AML-193 (cell line): Measurements from ENCODE around the gene TMEM181.

ENCODE experiments used
- DNase-seq, 2 experiments: peaks; one replicate each; lab custom pipeline; 2025; lab: John Stamatoyannopoulos, UW

TMEM181 gene

DNA sequence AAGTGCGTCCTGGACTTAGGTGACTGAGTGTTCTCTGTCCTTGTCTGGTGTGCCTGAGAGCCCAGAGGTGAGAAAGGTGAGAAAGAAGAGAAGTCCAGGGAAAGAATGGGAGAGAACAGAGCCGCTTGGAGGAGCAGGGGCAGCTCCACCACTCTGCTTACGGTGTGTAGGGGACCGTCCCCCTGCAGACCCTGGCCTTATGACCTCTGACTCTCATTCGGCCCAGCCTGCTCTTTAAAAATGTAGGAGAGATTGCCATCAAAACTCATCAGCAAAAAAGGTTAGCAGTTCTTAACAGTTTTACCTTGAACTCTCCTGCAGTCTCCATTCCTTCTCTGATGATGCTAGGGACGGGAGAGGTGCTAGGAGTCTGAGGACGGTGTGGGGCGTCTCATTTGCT is 2.0 kb downstream of the TMEM181 start:
- DNase-seq = no peak

GRCh38 chr6:158564243-158565121 is 4.6 kb downstream of the TMEM181 start:
- no peak for DNase-seq

- DNase-seq = no peak
These were observed 5.2 kb downstream of the TMEM181 start for GRCh38 chr6:158565122-158565429.

DNA sequence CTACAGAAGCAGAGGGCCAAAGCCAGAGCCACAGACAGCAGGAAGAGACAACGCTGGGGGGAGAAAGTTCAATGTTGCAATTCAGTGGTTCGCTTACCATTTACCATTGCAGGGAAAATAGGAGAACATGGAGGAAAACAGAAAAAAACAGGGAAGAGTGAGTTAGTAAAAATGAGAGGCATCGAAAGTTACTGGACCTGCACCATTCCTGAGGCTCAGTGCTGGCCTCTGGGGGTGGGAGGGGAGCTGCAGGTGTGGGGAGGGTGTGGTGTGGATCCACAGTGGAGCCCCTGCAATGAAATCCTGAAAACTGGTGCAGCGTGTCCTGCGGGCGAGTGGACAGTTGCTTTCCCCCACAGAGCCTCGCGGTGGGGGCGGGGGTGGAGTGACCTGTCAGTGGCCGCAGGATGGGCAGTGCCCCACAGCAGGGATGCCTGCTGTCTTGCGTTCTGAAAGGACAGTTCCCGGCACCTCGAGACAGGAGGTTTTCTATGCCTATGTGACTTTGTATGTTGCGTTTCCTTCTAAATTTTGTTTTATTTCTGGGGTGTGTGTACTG is 5.7 kb downstream of the TMEM181 start:
- DNase-seq = no peak

DNA sequence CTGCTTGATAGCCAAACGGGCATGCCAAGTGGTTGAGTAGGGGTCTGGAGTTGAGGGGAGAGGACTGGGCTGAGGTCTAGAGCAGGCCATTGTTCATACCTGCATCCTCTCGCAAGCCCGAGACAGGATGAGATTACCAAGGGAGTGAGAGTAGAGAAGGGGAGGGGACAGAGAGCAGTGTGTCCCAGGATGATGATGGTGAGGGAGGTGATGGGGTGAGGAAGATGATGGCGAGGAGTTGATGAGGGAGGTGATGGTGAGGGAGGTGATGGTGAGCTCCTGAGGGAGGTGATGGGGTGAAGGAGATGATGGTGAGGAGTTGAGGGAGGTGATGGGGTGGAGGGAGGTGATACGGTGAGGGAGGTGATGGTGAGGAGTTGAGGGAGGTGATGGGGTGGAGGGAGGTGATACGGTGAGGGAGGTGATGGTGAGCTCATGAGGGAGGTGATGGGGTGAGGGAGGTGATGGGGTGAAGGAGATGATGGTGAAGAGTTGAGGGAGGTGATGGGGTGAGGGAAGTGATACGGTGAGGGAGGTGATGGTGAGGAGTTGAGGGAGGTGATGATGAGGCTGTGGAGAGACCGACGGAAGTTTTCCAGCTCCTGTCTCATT is 6.4 kb downstream of the TMEM181 start:
- no peak for DNase-seq

- no peak for DNase-seq
These were observed 7.3 kb downstream of the TMEM181 start for GRCh38 chr6:158567152-158567551.

GRCh38 chr6:158567871-158568401 is 8.0 kb downstream of the TMEM181 start:
- DNase-seq = no peak

DNA sequence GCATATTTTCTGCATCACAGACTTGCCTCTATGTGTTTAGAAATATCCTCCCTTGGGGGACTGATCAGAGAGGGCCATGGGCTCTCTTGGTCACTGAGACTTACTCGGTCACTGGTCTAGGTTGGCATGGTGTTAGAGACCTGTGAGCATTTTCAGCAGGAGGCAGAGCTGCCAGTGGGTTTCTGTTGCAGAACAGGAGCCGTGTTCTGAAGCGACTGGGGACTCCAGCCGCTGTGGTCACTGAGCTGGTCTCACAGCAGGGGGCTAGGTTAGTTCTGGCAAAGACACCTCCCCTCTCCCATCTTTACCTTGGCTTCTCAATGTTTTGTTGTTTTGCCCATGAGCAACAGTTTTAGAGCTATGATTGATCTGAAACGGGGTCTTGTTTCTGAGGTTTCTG is 8.7 kb downstream of the TMEM181 start:
- no peak for DNase-seq

DNA sequence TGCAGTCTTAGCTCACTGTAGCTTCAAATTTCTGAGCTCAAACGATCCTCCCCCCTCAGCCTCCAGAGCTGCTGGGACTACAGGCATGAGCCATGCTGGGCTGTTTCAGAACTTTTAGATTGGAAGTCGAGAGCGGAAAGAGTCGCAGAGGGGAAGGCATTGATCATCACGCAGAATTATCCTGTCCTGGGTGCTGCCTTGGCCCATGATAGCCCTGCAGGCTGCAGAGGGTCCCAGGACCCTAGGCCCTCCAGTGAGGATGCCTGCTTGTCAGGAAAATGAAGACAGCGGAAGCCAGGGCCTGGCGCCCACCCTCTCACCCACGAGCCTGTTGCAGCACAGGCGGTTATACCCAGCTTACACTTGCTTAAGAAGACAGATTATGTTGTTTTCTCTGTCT is 9.1 kb downstream of the TMEM181 start:
- no peak for DNase-seq

- no peak for DNase-seq
These were observed 10.7 kb downstream of the TMEM181 start for GRCh38 chr6:158570681-158570962.

- DNase-seq = no peak
These were observed 12.1 kb downstream of the TMEM181 start for GRCh38 chr6:158571826-158572652.

DNA sequence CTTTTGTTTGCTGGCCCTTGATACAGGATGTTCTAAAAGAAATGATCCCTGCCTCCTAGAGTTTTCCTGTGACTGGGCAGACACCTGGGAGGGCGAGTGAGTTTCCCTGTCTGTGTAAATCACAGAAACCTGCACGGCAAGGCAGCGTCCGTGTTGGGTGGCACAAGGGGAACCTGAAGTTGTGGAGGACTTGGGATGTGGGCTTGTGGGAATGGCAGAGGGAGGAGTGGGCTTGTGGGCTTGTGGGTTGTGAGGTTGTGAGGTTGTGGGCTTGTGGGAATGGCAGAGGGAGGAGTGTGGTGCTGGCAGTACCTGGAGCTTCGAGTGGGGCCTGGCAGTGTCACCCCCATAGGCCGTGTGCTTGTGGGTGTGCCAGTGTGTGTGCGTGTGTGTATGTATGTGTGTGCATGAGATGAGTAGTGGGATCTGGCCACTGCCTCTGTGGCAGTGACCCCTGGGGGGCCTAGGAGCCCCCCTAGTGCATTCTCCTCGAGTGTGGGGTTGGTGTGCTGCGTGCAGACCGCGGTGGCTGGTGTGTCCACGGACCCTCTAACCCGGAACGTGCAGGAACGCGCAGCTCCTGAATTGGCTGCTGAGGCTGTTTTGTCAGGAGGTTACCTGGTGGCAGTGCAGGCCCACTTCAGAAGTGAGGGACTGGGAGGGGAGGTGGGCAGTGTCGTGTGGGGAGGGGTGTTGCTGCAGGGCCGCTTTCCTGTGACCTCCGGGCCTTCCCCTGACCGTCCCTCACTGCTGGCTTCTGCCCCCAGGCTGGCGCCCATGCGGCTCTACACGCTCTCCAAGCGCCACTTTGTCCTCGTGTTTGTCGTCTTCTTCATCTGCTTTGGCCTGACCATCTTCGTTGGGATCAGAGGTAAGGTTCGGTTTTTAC is 13.0 kb downstream of the TMEM181 start:
- no peak for DNase-seq

DNA sequence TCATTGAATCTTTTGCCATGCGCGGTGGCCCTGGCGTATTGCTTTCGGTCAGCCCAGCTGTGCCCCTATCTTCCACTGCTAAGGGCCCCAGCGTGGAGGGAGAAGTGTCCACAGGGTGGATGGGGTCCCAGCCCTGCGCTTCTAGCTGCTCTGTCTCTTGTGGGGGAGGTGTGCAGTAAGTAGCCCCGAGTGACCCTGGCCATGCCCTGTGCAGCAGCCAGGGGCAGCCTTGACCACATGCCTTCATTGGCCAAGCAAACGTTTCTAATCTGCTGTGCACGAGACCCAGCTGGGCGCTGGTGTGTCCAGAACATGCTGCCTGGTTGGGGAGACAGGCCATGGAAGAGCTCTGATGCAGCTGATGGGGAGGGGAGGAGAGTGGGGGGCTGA is 13.6 kb downstream of the TMEM181 start:
- DNase-seq = no peak

GRCh38 chr6:158574800-158575199 is 14.9 kb downstream of the TMEM181 start:
- DNase-seq = no peak

- DNase-seq = no peak
These were observed 15.7 kb downstream of the TMEM181 start for GRCh38 chr6:158575550-158575949.

DNA sequence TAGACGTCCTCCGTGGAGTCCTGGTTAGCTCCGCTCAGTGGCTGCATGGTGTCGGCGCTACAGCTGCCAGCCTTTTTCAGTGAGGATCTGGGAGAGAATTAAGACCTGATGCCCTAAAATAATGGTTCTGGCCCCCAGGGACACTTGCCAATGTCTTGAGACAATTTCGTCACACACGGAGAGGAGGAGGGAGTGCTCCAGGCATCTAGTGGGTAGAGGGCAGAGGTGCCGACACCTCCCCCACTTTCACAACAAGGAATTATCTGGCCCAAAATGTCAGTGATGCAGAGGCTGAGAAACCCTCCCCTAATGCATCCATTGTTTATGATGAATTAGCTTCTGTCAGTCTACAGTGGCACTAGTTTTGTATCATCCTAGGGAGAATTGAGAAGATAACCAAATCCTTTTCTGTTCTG is 24.4 kb downstream of the TMEM181 start:
- no peak for DNase-seq

DNA sequence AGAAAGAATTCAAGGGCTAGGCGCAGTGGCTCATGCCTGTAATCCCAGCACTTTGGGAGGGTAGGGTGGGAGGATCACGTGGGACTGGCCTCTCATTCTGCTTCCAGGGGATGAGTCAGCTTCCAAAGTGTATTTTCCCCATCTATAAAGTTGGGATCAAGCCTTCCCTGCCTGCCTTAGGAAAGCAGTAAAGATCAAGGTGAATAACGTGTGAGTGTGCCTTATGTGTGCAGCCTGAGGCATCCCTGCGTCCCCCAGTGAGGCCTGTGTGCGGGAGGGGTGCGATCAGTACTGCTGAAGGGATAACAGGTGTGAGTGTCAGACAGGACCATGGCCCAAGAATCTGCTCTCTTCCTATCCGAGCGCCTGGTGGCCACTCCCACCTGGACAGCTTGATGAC is 26.8 kb downstream of the TMEM181 start:
- DNase-seq = no peak

DNA sequence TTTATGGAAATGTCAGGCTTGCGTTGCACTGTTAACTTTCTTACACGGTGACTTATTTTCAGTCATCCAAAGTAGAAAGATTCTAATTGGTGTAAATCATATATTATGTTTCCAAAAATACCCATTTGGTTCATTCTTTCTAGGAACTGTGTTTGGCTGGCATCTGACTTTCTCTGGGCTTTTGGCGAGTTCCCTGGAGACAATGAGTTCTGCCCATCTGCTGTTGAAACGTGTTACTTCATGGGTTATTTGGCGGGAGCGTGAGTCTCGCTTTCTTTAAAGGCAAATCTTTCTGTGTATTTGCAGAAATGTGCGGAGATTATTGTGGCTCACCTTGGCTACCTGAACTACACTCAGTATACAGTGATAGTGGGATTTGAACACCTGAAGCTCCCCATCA is 29.5 kb downstream of the TMEM181 start:
- no peak for DNase-seq

- DNase-seq = no peak
These were observed 31.4 kb downstream of the TMEM181 start for GRCh38 chr6:158591134-158591809.

DNA sequence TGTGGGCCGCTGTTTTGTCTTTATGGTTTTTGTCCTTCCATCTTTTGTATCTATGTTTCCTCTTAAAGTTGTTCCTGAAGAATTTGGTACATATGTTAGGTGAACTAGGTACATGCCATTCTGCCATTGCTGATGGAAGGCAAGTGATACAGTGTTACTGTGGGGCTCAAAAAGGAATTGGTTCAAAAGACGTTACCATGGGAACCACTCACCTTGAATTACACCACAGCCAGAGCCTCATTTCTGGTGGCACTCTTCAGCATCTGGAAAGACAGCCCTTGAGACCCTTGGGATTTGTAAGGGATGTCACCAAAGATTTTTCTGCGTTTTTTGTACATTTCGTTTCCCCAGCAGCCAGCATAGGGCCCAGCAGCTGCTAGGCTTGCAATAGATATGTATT is 31.9 kb downstream of the TMEM181 start:
- DNase-seq = no peak

- DNase-seq = no peak
These were observed 33.8 kb downstream of the TMEM181 start for GRCh38 chr6:158593670-158594069.
